ENCODE data around the gene CCIN. TPM values are rescaled to one million over a fixed set of nuclear protein-coding genes. Genes with fewer than 3 reads are reported as not detected.
A peak's percentile ranks its signal among the peaks of the same experiment; 100 is the strongest.
"Not testable (repeated sequence)": the region's sequence is repeated elsewhere in the genome, so short reads cannot be mapped to it uniquely, and the experiment has no call there.

The CCIN gene
- 1 to 10 TPM; 2.0 to 2.5 TPM for total RNA-seq
- long read RNA-seq, donor 1, partial matches to known transcripts = 0 of 3 reads
- long read RNA-seq, donor 1, other reads (novel, unspliced or antisense) = 2 of 3 reads
- long read RNA-seq, donor 2, partial matches to known transcripts = 0 of 17 reads
- long read RNA-seq, donor 2, other reads (novel, unspliced or antisense) = 16 of 17 reads

DNA sequence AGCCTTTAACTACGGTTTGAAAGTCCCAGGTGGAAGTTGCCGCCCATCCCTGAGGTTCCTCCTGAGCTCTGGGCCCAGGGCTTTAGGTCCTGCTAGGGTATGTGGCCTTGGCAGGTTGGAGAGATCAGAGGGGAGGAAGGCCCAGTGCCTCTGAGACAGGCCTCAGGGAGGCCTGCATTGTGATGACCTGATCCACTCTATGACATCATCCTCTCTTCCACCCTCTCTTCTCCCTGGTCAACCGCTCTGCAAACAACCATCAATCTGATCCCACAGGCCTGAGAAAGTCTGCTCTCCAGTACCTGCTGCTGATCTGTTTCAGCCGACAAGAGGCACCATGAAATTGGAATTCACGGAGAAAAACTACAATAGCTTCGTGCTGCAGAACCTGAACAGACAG lies at the start of gene CCIN:
Gene CCIN (plus strand): TSS at position 223 of the 400 bp plus-strand sequence. CDS start 115 bp downstream, at position 338.
- intact Hi-C loops (cut with DNase I) = loop anchor here (10.0 kb wide), 2 partner anchors 134 to 264 kb away; partner anchors contain the start of genes HRCT1 (in 1 of the 2), RECK (in 1 of the 2) and SPAAR (in 1 of the 2)
- DNase-seq (ENCODE audit: low spot score) = no peak

DNA sequence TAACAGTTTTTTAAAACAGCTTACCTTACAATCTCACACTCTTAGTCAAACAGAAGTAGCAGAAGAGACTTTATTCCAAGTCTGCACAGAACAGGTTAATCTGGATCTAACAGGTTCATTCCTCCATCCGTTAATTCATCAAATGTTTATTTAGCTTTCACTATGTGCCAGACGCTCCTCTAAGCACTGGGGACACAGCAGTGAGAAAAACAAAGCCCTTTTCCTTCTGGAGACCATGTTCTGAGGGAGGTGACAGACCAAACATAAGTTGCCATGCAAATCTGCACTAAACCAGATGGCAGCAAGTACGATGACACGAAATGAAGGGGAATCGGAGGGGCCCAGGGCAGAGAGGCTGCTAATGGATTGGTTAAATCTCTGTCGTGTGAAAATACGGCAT lies 49.7 kb upstream of the CCIN start:
- no peak for DNase-seq (ENCODE audit: low spot score)
- intact Hi-C loops (cut with DNase I) = no loop called here

DNA sequence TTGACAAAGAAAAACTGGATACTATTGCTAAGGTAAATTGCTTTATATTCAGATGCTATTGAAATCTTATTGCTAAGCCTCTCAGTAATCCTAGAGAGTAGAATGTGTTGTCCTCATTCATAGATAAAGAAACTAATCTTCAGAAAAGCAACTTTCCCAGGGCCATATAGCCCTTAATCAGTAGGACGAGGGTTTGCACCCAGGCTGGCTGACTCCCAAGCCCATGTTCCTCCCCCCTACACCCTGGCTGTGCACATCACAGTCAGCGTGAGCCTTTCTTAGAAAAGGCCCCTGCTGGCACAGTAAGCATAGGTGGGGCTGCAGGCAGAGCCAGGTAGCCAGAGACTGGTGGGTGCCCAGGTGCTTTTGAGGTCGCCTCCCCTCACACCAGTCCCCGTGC lies 48.5 kb upstream of the CCIN start:
- intact Hi-C loops (cut with DNase I) = loop anchor here in 1 of 2 donors (5.0 kb wide), 1 partner anchor 148 kb away; no protein-coding TSS in a partner anchor
- DNase-seq (ENCODE audit: low spot score) = no peak

DNA sequence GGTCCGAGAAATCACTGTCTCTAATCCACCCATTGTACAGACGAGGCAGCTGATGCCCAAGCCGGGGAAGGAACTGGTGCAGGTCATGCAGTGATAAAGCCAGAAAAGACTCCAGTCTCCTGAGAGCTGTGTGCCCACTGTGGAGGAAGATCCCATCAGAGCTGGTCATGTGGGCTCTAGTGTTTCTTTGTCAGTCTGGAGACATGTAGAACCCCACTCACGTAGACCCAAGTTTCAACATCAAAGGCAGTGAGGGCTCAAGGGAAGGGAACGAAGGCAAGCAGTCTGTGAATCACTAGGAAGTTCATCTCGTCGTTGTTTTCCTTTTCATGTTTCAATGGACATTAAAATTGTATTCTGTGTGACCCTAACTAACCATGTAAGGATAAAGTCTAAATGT lies 47.2 kb upstream of the CCIN start:
- intact Hi-C loops (cut with DNase I) = loop anchor here in 1 of 2 donors (5.0 kb wide), 1 partner anchor 150 kb away; no protein-coding TSS in a partner anchor
- no peak for DNase-seq (ENCODE audit: low spot score)

DNA sequence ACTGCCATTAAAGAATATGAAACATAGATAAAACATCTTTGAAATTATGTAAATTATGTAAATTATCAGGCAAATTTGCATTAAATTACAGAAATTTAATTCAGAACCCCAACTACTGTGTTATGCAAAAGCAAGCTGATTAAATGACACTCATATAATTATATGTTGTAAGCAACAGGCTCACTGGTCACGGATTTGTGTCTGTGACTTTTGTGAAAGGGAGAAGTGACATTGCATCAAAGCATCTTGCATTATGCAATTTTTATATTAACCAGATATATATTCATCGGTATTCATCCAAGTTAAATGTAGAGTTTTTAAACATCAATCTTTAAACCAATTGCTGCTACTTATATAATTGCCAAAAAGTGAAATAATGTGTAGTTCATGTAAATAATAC lies 45.7 kb upstream of the CCIN start:
- intact Hi-C loops (cut with DNase I) = loop anchor here in 1 of 2 donors (5.0 kb wide), 1 partner anchor 151 kb away; no protein-coding TSS in a partner anchor
- no peak for DNase-seq (ENCODE audit: low spot score)

DNA sequence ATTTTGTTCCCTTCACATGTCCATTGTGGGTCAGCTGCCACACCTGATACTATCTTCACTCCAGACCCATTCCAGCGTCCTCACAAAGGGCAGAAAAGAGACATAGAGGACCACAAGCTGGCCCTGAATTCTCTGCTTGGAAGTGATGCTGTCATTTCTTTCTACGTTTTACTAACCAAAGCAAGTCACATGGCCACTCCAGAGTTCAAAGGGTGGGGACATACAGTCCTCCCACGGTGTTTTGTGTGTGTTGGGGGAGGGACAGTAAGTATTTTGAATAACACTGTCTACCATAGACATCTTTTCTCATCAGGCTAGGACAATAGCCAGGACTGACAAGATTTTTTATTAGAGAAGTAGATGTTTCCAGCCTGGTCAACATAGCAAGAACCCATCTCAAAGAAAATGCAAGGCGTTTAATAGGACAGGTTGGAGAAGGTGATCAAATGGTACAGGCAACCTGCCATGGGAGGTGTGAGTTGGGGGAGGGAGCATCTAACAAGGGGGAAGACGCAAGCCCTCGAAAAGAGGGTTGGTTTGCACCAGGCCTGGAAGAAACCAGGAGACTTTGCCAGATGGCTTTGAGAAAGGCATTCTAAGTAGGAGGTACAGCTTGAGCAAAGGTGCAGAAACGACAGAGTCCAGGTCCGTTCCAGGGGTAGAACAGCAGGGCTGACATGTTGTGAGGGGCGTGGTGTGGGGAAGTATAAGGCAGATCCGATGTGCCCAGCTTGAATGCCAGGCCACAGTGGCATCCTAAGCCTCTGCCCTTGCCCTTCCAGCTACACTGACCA lies 43.9 kb upstream of the CCIN start:
- DNase-seq (ENCODE audit: low spot score) = no peak
- intact Hi-C loops (cut with DNase I) = no loop called here

DNA sequence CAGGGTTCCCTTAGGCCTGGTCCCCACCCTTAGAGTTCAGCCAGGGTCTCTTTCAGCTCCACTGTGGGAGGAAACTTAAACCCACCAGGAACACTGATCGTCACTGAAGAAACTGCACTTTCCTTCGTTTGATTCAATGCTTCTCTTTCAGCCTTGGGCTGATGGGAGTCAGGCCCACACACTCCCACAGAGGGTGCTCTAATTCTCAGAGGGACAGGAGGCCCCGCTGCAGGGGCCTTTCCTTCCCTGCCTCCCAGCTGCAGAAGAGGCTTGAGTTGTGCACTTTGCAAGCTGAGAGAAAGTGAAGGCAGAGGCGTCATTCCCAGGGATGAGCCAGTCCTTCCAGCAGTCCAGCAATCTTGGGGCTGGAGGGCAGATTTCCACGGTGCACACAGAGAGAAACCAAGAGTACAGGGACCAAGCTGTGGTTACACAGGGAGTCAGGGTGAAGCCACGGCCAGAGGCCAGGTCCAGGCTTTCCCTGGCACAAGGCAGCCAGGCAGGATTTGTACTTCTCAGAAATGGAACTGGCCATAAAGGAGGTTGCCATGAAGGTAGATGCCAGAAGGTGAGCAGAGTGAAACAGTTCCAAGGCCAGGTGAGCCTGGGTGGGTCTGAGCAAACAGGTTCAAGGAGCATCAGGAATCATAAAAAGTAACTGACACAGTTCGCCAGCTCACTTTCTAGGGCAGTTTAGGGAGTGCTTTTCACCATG lies 43.0 kb upstream of the CCIN start:
- DNase-seq (ENCODE audit: low spot score) = no peak
- intact Hi-C loops (cut with DNase I) = no loop called here

DNA sequence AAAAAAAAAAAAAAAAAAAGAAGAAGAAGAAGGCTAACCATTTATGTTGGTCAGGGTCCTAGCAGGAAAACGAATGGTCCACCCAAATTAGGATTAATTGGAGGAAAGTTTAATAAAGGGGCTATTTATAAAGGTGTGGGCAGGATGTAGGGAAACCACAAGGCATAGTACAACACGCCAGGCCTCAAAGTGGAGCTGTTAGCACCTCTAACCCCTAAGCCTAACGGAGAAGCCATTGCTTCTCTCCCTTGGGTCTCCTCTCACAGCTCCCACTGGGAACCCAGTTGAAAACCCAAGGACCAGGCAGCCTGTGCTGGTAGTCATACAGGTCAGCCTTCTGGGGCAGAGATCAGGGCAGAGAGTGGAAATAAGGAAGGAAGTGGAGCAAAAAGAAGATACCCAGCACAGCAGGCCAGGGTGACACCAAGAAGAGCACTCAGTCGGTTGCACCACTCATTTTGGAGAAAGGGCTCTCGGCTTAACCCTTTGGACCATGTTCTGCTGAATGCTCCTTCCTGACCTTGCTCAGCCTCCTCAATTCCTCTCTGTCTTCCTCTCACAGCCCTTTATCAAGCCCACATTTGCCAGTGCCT lies 41.4 kb upstream of the CCIN start:
- intact Hi-C loops (cut with DNase I) = no loop called here
- no peak for DNase-seq (ENCODE audit: low spot score)

DNA sequence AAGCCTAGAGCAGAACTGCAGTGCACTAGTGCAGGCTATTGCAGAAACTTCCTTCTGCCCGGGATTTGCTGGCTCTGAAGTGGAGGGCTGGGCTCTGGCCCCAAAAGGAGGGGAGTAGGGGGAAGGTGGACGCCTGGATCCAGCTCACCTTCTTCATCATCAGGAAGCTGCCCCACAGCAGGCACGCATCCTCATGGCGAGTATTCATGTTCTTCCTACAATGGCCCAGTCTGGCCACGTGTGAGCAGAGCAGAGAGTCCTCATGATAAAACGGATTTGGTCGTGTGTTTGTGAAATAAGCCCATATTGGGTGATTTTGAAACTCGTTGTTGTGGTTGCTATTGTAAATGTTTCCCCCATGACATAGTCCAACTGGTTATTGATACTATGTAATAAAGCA lies 40.8 kb upstream of the CCIN start:
- DNase-seq (ENCODE audit: low spot score) = no peak
- intact Hi-C loops (cut with DNase I) = no loop called here

DNA sequence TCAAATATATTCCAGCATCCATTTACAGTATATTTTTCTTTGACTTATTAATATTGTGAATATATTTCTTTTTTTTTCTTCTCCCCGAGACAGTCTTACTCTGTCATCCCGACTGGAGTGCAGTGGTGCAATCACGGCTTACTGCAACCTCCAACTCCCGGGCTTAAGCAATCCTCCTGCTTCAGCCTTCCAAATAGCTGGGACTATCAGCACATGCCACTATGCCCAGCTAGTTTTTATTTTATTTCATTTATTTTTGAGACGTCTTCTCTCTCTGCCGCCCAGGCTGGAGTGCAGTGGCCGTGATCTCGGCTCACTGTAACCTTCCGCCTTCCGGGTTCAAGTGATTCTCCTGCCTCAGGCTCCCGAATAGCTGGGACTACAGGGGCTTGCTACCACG lies 40.0 kb upstream of the CCIN start:
- DNase-seq (ENCODE audit: low spot score) = no peak
- intact Hi-C loops (cut with DNase I) = no loop called here

DNA sequence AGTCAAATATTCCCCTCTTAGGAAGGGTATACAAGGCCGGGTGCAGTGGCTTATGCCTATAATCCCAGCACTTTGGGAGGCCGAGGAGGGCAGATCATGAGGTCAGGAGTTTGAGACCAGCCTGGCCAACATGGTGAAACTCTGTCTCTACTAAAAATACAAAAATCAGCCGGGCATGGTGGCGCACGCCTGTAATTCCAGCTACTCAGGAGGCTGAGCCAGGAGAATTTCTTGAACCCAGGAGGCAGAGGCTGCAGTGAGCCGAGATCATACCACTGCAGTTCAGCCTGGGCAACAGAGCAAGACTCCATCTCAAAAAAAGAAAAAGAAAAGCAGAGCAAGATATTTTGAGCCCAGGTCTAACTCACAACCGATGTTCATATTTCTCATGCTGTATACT lies 37.5 kb upstream of the CCIN start:
- intact Hi-C loops (cut with DNase I); DNase-seq (ENCODE audit: low spot score): not testable (repeated sequence)

DNA sequence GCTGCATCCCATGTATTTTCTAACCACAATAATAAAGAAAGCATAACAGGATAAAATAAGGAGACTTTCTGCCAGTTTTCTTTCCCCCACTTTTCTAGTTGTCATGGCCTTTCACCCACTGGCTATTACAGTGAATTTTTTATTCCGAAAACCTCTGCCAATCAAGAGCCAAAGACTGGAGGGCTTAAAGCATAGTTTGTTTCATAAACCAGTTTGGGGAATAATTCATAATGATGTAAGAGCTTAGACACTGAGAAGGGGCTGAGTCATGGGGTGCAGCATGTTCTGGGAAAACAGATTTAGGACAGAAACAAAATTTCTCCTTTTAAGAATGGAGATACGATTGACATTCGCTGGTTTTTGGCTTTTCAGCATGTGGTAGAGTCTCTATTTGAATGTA lies 37.1 kb upstream of the CCIN start:
- intact Hi-C loops (cut with DNase I) = no loop called here
- no peak for DNase-seq (ENCODE audit: low spot score)

DNA sequence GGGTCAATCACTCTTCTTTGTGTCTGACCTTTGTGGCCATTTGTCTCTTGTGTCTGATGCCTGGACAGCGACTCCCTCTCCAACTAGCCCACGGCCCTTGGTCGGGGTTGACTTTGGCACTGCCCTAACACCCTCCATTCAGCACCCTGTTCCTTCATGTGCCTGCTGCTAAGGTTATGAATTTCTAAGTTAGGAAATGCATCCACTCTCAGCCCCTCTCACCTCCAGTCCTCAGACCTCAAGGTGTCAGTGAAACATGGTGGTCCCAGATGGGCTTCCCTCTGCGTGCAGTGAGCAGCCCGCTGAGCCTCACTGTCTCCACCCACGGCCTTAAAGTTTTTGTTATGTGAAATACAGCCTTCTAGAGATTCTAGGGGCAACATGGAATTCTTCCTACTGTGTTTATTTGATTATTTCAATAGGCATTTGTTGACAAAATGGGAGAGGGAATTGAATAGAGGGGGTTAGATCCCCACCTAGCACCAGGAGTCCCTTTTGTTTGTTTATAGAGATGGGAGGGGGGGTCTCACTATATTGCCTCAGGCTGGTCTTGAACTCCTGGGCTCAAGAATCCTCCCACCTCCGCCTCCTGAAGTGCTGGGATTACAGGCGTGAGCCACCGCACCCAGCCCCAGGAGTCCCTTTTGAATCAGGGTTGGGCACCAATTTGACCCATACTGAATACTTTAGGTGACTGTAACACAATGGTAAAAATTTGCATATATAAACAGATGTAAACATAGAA lies 34.3 kb upstream of the CCIN start:
- no peak for DNase-seq (ENCODE audit: low spot score)
- intact Hi-C loops (cut with DNase I) = no loop called here

DNA sequence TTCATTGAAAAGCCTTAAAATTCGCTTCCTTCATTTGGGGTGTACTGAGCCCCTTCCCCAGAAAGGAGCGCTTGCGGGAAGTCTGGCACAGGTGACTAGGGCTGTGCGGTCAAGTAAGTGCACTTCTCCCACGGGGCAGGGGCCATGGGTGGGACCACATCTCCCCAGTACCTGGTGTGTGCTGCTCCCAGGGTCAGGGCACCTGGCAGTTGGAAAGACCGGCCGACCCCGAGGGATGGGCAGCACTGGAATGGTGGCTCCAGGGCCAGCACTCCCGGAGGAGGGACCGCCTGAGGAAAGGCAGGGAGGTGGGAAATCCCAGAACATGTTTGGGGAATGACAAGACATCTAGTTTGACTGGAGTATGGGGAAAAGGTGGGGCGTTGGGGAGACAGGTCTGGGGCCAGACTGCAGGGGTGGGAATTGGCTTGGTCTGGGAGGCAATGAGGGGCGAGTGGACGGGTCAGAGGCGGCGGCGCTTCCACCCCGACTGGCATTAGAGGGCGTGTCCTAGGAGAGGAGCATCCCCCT lies 33.4 kb upstream of the CCIN start:
- DNase-seq (ENCODE audit: low spot score) = peak; percentile 88
- intact Hi-C loops (cut with DNase I) = no loop called here

DNA sequence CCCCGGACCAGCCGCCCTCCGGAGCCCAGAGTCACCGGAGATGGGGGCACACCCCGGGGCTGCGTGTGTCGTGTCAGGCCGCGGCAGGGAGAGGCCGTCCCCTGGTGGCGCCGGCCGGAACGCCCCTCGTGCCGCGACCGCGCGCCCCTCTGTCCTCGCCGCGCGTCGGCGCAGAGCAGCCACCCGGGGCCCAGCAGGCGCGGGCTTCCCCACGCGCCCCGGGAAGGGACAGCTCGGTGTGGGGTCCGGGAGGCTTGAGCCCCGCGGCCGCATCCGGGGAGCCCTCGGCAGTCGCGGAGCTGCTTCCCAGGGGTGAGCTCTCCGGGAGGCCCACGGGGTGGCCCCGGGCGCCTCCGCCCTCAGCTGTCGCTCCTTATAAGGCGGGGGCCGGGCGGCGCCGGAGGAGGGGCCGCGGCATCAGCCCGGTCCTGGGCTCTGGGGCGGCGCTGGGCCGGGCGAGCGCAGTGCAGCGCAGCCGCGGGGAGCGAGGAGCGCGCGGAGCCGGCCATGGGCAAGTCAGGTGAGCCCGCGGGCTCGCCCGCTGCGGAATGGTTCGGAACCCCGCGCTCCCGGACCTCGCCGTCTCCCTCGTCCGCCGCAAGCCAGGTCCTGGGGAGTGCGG lies 32.8 kb upstream of the CCIN start, which contains the start of gene GLIPR2:
Gene GLIPR2 (plus strand): TSS at position 462 of the 622 bp plus-strand sequence. CDS start 46 bp downstream, at position 508.
- peak; percentile 94 for DNase-seq (ENCODE audit: low spot score)
- intact Hi-C loops (cut with DNase I) = no loop called here

DNA sequence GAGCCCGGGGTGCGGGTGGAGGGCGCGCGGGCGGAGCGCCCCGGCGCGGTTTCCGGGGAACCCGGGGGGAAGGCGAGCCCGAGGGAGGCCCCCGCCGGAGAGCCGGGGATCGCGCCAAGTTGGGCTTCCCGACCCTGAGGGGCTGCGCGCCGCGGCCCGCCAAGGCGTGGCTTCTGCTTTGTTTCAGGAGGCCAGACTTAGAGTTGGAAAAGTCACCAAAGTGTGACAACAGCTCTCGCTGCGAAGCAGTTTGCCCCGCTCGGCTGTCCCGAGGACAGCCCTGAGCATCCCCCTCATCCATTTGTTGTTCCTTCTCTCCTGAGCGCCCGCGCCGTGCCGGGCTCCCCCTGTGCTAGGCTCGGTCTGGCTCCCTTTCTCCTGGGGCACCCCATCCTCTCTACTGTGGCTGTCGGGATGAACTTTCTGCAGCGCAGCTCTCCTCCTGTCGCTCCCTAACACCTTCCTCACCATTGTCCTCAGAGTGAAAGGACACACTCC lies 32.2 kb upstream of the CCIN start:
- DNase-seq (ENCODE audit: low spot score) = peak; percentile 83
- intact Hi-C loops (cut with DNase I) = no loop called here

DNA sequence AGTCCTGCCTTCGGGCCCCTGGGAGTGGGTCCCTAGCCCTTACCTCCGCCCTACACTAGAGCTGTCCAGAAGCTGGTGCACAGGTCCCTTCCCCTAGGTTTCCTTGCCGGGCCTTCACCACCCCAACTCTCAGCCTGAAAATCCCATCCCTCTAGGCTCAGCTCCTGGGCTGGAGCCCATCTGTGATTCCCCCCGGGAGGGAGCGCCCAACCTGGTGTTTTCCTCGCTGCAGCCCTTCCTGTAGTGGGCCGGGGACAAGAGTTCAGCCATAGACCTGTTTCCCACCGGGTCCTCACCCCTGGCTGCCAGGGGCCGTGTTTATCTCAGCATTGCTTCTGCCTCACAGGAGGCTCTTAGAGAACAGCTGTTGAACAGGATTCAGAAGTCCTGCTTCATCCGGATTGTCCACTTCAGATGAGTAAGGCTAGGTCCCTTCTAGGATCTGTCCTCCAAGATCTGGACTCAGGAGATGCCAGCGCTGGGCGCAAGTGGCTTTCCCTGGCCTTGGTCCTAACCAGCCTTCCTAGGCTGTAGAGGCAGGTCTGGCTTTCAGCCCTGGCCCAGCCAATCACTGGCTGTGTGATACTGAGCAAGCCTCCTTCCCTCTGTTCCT lies 31.7 kb upstream of the CCIN start:
- intact Hi-C loops (cut with DNase I) = no loop called here
- DNase-seq (ENCODE audit: low spot score) = peak; percentile 84

DNA sequence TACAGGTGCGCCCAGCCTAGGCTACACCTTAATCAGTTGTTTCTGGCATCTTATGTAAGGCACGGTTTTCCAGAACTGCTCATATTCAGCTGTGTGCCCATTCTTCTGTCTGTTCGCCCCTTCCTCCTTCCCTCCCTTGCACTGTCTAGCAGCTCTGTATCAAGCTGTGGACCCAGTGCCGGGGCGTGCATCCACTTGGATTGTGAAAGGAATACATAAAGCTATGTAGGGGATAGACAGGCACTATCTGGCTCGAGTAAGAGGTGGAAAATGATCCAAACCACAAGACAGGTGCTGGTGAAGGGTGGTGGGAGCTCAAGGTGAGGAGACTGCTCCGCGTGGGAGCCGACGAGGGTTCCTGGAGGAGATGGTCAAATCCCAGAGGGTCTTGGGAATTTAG lies 30.7 kb upstream of the CCIN start:
- DNase-seq (ENCODE audit: low spot score) = peak; percentile 45
- intact Hi-C loops (cut with DNase I) = no loop called here

All from posterior vena cava (tissue), 2 donors.